Activated CD4-positive, alpha-beta T cell treated with anti-CD3 and anti-CD28 coated beads, Interleukin-2, Interleukin-6, amounts not matched to agents 100 ng/mL and 50 ng/mL, durations not matched to agents 16 hours and 8 hours (primary cell): ENCODE measurements around the gene TSPAN2.

Experiments used
- DNase-seq: peaks from one replicate; pipeline ENCODE4 v3.0.0-alpha.2; 2020

Gene TSPAN2

GRCh38 chr1:115073298-115074087, 15.8 kb downstream of the TSPAN2 start:
- DNase-seq, result no peak

DNA sequence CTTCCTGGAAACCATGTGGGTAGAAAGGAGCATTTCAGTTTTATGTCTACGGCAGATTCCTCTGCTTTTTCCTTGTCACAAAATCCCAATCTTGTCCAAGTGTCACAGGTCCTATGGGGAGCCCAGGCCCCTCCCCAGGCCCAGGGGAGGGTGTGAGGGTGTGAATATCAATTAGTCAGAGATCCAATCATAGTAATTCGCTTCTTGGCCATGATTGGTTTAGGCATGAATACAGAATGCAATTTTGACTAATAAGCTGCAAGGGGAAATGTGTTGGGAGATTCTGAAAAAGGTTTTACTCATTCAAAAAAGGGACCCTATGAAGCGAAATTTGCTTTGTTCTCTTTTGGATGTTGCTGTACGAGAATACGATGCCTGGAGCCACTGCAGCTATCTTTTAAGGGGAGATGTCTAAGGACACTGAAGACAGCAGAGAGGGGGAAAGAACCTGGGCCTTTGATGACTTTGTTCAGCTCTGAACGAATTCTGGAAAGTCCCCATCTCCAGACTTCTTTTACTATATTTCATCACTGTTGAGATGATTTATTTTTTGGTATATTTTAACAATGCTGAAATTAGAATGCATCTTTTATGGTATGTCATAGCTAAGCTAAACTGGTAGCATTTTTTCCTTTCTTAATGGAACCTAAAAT, 18.2 kb downstream of the TSPAN2 start:
- DNase-seq, result no peak

- no peak for DNase-seq
Observed at GRCh38 chr1:115069659-115070308, 19.5 kb downstream of the TSPAN2 start.

DNA sequence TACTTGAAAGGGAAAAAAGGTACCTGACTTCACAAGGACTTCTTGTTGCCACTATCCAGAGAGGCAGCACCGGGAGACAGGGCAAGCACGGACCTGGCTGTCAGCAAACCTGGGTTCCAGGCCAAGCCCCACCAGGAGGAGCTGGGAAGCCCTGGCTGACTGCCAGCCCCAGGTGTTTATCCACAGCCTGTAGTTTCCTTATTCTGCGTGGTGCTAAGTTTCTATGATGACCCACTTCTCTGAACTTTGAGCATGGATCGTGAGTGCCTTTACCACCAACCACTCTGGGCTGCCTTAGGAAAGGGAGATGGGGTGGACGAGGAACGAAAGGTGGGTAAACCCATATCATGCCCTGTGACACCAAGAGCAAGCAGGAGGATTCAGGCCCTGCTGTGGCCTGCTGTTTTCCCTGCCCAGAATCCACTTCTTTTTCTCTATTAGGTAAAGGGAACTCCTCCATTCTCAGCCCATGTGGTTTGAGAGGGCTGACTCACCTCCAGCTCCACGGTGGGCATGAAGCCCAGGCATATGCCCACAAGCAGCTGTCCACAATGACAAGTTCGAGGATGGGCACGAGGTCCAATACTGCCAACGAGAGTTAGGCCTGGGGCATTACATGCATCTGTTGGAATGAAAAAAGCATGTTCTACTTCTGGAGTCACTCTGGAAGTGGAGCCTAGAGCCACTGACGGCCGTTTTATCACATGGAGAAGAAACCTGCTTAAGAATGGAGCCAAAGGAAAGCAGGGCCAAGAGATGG, 20.3 kb downstream of the TSPAN2 start:
- DNase-seq, result no peak

DNA sequence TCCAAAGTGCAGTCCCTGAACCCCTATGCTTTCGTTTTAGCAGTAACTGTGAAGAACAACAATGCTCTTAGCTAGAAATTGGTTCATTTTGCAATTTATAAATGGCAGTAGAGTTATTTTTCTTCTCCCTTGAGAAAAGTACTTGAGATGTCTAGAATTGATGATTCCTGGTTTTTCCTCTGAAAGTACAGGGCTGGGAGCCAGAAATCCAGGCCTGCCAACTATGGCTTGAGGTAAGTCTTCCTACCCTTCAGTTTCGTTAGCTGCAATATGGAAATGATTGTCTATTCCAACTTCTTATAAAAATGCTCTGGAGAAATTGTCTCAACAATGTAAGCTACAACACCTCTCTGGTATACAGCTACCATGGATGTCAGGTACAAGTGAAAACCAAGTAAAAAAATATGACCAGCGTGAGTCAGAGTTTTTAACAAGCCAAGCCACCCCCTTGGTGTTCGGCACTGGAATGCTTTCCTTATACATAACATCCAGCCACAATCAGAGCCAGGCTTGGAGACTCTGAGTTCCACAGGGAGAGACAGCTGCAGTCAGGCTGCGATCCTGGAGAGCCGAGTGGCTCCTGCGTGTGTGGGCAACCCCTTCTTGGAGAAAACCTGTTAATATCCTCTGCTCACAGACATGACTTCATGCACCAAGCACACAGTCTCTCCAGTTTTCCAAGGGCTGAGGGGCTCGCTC, 22.0 kb downstream of the TSPAN2 start:
- no peak for DNase-seq

DNA sequence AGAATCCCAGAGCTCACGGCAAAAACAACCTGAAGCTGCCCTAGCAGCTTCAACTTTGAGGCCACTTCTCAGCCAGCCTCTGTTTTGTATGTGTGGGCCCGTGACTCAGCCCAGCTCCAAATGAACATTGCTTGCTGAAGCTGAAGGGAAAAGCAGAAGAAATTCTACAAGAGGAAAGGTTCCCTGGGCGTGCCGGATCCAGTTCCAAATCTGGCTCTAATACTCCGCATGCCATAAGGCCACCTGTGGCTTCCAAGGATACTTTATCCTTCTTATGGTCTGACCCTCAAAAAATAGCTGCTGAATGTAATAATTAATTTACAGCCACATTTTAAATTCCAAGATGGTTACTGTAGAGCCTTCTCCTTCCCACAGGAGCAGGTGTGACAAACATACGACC, 24.3 kb downstream of the TSPAN2 start:
- no peak for DNase-seq

DNA sequence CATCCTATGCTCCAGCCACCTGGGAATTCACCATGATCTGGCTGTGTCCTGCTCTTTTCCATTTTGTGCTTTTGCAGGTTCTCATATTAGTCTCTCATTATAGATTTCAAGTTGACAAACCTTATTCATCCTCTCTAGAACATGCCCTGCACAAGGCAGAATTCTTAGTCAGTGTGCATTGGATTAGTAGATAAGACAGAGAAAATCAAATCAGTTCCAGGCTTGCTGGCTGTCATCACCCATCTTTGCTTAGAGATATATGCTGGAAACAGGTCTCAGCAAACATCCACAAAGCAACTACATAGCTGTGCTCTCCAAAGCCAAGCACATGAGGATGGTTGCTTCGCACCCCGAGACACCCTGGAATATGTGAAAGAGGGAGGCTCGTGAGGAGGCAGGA, 24.8 kb downstream of the TSPAN2 start:
- DNase-seq, result no peak

- peak; percentile 75 for DNase-seq
Observed at GRCh38 chr1:115063228-115063901, 25.9 kb downstream of the TSPAN2 start.

DNA sequence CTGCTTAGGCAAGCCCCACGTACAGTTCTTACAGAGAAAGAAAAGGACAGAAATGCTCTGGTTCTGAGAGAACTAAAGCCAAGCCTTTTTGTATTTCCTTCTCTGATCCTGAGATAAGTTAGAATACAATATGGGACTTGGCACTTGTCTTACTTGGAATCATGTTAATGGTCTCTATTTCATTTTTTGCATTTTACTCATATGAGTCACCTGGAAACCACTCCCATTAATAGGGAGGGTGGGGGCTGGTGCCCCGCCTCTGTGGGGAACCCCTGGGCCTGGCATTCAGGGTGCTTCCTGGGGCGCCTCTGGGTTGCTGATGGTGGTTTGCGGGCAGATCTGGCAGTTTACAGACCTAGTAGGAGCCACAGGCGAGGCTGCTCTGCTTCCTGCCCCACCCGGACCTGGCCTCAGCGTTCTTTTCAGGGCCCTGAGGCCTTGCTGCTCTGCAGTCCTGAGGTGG, 26.7 kb downstream of the TSPAN2 start:
- peak; percentile 93 for DNase-seq

DNA sequence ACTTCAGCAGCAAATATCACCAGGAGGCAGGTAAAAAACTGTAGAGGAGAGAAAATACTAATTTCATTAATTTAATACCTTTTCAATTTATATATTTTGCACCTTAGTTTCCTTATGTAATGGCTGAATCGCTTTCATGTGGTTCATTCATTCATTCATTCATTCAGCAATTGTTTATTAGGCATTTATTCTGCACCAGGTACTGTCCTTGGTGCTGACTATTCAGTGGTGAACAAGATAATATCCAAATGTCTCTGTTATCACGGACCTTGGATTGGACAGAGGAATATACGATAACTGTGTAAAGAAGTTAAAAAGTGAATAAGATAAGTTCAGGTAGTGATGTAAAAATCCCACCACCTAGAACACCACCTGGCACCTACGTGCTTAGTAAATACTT, 28.8 kb downstream of the TSPAN2 start:
- no peak for DNase-seq

GRCh38 chr1:115059316-115059715, 30.0 kb downstream of the TSPAN2 start:
- no peak for DNase-seq

DNA sequence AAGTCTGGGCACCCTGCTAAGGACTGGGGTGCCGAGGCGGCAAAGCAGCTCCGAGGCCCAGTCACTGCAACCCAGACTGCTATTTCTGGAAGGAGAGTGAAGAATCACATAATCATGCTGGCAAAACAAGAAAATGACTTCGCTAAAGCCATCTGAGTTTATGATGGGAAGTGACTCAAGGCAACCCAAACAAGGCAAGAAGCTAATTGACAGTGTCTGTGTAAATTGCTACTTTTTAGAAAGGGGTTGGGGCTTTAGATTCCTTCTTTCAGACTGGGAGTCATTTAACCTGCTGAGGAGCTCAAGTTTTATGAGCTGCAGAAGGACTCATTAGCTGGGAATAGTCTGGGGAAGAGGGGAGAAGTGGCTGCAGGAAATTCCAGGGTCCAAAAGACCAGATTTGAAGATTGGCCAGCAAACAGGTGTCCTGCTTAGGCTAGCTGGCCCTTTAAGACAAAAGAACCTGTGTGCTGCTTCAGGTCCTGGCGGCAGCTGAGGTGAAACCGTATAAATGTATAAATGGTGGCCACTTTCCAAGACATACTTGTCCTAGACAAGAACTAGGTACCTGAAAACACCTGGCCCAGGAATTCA, 31.5 kb downstream of the TSPAN2 start:
- no peak for DNase-seq

DNA sequence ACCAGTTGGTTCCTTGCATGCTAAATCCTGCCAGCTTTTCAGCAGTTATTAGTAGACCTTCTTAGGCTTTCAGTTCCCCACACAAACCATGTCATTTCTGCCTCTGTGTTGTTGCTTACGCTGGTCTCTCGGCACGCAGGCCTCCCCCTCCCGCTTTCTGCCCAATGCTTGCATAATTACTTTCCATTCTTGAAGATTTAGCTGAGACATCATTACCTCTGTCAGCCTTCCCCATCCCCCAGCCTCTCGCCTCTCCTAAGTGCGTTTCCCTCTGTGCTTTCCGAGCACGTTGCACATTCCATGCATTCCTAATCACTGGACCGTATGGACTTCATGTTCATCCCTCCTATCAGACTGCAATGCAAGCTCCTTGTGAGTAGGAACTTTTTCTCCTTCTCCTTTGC, 32.9 kb downstream of the TSPAN2 start:
- DNase-seq, result no peak

GRCh38 chr1:115052454-115053083, 36.7 kb downstream of the TSPAN2 start:
- peak; percentile 67 for DNase-seq

DNA sequence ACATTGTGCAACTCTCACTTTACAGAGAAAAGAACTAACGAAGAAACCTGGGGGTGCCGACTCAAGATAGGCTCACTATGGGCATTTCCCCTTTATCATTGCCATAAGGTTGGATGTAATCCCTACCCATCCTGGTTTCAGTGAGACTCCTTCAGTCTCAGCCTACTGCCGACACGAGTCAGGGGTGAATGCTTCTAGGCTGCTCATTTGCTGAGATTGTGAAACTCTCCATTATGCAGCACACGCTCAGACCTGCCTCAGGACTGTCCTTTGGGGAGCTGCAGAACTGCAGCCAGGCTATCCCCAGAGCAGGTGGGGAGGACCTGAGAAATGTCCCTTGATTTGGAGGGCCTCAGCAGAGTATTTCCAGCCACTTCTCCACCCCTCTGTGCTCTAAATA, 37.5 kb downstream of the TSPAN2 start:
- DNase-seq, result no peak

GRCh38 chr1:115046751-115047150, 42.6 kb downstream of the TSPAN2 start:
- no peak for DNase-seq

GRCh38 chr1:115041654-115042053, 47.6 kb downstream of the TSPAN2 start:
- no peak for DNase-seq

DNA sequence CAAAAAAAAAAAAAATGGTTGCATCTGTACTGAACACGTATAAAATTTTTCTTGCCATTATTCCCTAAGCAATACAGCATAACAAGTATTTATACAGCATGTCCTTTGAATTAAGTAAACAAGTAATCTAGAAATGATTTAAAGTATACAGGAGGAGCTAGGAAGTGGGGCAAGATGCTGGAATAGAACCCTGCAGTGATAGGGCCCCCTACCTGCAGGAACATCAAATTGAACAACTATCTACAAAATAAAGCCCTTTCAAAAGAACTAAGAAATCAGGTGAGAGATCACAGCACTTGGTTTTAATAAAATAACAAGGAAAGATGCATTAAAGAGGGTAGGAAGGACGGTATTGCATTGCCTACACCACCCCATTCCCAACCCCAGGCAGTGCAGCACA, 48.8 kb downstream of the TSPAN2 start:
- DNase-seq, result no peak

GRCh38 chr1:115036814-115037507, 52.3 kb downstream of the TSPAN2 start:
- no peak for DNase-seq

- DNase-seq, result no peak
Observed at GRCh38 chr1:115035652-115036051, 53.7 kb downstream of the TSPAN2 start.
